Measurements from ENCODE around the gene CD47. TPM values are rescaled to one million over a fixed set of nuclear protein-coding genes. Genes with fewer than 3 reads are reported as not detected.

The CD47 gene
- total and polyA plus RNA-seq, 10 of the 15 experiments (the other 5 are each of a cell fraction or from before 2014, with no cell fraction given) = 22.9 to 175 (median 81.1) TPM

DNA sequence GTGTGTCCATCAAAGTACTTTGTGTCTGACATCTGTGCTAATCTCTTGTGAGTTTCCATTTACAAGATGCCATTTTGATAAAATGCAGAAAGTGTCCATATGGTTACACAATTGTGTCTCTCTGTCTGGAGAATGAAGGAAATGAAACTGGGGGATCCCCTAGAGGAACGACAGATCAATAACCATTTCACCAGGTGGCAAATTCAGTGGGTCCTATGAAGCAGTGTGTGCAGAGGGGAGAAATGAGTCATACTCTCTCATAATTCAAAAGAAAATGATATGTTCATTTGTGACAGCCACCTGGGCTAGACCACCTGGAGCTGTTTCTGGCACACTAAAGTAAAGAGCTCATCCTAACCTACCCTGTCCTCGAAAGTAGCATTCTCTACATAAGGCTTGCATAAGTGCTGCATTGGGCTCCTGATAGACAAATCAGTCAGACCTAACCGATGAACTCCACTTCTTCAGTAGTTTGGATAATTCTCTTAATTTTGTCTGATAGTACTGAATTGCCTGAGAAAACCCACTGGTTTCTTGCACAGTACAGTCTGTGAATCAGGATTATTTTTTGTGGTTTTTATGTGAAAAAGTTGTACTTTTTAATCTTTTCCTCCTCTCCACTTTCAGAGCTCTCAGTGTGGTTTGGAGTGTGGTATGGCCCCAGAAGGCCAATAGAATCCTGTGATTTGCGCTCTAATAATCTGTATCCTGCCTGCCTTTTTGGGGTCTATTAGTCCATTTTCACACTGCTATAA lies 10.3 kb upstream of the CD47 start (continued):
- TF ChIP-seq, protein P1, sequence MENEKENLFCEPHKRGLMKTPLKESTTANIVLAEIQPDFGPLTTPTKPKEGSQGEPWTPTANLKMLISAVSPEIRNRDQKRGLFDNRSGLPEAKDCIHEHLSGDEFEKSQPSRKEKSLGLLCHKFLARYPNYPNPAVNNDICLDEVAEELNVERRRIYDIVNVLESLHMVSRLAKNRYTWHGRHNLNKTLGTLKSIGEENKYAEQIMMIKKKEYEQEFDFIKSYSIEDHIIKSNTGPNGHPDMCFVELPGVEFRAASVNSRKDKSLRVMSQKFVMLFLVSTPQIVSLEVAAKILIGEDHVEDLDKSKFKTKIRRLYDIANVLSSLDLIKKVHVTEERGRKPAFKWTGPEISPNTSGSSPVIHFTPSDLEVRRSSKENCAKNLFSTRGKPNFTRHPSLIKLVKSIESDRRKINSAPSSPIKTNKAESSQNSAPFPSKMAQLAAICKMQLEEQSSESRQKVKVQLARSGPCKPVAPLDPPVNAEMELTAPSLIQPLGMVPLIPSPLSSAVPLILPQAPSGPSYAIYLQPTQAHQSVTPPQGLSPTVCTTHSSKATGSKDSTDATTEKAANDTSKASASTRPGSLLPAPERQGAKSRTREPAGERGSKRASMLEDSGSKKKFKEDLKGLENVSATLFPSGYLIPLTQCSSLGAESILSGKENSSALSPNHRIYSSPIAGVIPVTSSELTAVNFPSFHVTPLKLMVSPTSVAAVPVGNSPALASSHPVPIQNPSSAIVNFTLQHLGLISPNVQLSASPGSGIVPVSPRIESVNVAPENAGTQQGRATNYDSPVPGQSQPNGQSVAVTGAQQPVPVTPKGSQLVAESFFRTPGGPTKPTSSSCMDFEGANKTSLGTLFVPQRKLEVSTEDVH (IDR thresholded peaks at IDR 0.05; ENCODE audit: low read depth, partially characterized antibody) = no peak
- TF ChIP-seq ZNF384 (IDR thresholded peaks at IDR 0.05; ENCODE audit: borderline replicate concordance, low read depth, low read length) = no peak
- no peak for TF ChIP-seq RCOR1 (conservative IDR thresholded peaks at IDR 0.05; ENCODE audit: low read depth, low read length)
- TF ChIP-seq, protein P2, sequence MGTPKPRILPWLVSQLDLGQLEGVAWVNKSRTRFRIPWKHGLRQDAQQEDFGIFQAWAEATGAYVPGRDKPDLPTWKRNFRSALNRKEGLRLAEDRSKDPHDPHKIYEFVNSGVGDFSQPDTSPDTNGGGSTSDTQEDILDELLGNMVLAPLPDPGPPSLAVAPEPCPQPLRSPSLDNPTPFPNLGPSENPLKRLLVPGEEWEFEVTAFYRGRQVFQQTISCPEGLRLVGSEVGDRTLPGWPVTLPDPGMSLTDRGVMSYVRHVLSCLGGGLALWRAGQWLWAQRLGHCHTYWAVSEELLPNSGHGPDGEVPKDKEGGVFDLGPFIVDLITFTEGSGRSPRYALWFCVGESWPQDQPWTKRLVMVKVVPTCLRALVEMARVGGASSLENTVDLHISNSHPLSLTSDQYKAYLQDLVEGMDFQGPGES (IDR thresholded peaks at IDR 0.05) = no peak
- peak; percentile 38; the same call in 1 of the 2 replicates for TF ChIP-seq YY1 (IDR thresholded peaks at IDR 0.05; ENCODE audit: low read depth, low read length)
- TF ChIP-seq TCF12 (IDR thresholded peaks at IDR 0.05; ENCODE audit: low read depth, low read length) = peak; percentile 99
- TF ChIP-seq, protein P3, sequence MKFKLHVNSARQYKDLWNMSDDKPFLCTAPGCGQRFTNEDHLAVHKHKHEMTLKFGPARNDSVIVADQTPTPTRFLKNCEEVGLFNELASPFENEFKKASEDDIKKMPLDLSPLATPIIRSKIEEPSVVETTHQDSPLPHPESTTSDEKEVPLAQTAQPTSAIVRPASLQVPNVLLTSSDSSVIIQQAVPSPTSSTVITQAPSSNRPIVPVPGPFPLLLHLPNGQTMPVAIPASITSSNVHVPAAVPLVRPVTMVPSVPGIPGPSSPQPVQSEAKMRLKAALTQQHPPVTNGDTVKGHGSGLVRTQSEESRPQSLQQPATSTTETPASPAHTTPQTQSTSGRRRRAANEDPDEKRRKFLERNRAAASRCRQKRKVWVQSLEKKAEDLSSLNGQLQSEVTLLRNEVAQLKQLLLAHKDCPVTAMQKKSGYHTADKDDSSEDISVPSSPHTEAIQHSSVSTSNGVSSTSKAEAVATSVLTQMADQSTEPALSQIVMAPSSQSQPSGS (IDR thresholded peaks at IDR 0.05; ENCODE audit: low read length) = peak; percentile 98
- TF ChIP-seq CBFB (IDR thresholded peaks at IDR 0.05; ENCODE audit: low read depth) = 0 out of 2 replicates have a peak, but pooled peaks have one; percentile 17
- peak; percentile 76 for TF ChIP-seq NBN (IDR thresholded peaks at IDR 0.05)
- TF ChIP-seq FOS (IDR thresholded peaks at IDR 0.05; ENCODE audit: borderline replicate concordance, extremely low read depth, insufficient read length) = no peak
- TF ChIP-seq NR2C1 (IDR thresholded peaks at IDR 0.05) = no peak
- TF ChIP-seq KAT2A (conservative IDR thresholded peaks at IDR 0.05; ENCODE audit: control insufficient read depth, low read depth, low read length) = no peak
- no peak for TF ChIP-seq EZH2 (IDR thresholded peaks at IDR 0.05; ENCODE audit: borderline replicate concordance, control insufficient read depth, low read depth, low read length)
- TF ChIP-seq, protein P4, sequence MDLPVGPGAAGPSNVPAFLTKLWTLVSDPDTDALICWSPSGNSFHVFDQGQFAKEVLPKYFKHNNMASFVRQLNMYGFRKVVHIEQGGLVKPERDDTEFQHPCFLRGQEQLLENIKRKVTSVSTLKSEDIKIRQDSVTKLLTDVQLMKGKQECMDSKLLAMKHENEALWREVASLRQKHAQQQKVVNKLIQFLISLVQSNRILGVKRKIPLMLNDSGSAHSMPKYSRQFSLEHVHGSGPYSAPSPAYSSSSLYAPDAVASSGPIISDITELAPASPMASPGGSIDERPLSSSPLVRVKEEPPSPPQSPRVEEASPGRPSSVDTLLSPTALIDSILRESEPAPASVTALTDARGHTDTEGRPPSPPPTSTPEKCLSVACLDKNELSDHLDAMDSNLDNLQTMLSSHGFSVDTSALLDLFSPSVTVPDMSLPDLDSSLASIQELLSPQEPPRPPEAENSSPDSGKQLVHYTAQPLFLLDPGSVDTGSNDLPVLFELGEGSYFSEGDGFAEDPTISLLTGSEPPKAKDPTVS (IDR thresholded peaks at IDR 0.05; ENCODE audit: low read depth, low read length) = no peak
- TF ChIP-seq, protein P5, sequence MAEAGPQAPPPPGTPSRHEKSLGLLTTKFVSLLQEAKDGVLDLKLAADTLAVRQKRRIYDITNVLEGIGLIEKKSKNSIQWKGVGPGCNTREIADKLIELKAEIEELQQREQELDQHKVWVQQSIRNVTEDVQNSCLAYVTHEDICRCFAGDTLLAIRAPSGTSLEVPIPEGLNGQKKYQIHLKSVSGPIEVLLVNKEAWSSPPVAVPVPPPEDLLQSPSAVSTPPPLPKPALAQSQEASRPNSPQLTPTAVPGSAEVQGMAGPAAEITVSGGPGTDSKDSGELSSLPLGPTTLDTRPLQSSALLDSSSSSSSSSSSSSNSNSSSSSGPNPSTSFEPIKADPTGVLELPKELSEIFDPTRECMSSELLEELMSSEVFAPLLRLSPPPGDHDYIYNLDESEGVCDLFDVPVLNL (IDR thresholded peaks at IDR 0.05; ENCODE audit: low read depth, low read length) = no peak
- peak; percentile 68; the same call in 1 of the 2 replicates for TF ChIP-seq ZNF217 (IDR thresholded peaks at IDR 0.05)
- no peak for TF ChIP-seq SIX5 (IDR thresholded peaks at IDR 0.05; ENCODE audit: low read depth, low read length, severe bottlenecking)
- no peak for TF ChIP-seq ZZZ3 (IDR thresholded peaks at IDR 0.05; ENCODE audit: control insufficient read depth, insufficient read length, low read depth)
- TF ChIP-seq HDGF (IDR thresholded peaks at IDR 0.05) = no peak
- TF ChIP-seq NFYB (IDR thresholded peaks at IDR 0.05; ENCODE audit: insufficient read depth, low read depth, low read length) = 0 out of 2 replicates have a peak, but pooled peaks have one; percentile 12
- TF ChIP-seq ATF7 (IDR thresholded peaks at IDR 0.05; ENCODE audit: low read depth) = peak; percentile 83
- TF ChIP-seq RB1 (IDR thresholded peaks at IDR 0.05; ENCODE audit: borderline replicate concordance) = no peak
- TF ChIP-seq CEBPB (IDR thresholded peaks at IDR 0.05; ENCODE audit: borderline replicate concordance in 1 of 2, low read depth in 2 of 2, low read length in 2 of 2) = peak in 1 of 2 experiments; percentile 95; a peak in 2 of 4 replicates
